LNCaP clone FGC (cell line): ENCODE results near the gene COL12A1.

Experiments used
- DNase-seq: peaks from one replicate; pipeline ENCODE4 v3.0.0-alpha.2; 2011; ENCODE audit warnings: low read depth
- H3K4me3 ChIP-seq: 2 replicates; pipeline ENCODE4 v1.5.1; 2011; ENCODE audit warnings: mild to moderate bottlenecking, low read depth, low read length, control low read depth
- TF ChIP-seq, protein P1 (sequence below): IDR thresholded peaks from 2 replicates; pipeline ENCODE4 v1.5.1; 2012; ENCODE audit warnings: mild to moderate bottlenecking; ENCODE audit not compliant: control insufficient read depth, insufficient read depth; ENCODE audit errors: extremely low read depth

The COL12A1 gene

DNA sequence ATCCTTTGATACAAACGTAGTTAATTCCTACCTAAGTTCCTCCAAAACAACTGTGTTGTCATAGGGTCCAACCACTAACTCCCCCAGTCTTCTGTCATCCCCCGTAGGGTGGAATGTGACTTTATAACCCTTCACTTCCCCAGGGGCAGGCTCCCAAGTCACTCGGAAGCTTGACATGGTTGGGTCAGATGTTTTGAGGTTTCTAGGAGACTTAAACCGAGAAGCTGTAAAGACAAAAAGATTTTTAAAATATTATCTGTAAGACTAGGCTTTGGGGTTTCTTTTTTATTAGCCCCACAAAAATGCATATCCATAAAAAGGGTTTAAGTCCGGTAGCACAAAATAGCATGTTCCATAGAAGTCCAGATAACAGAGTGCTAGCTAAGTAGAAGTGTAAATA, 50.2 kb downstream of the COL12A1 start:
- no peak overlapping the region for H3K4me3 ChIP-seq
- DNase-seq = no peak
- TF ChIP-seq, protein P1, sequence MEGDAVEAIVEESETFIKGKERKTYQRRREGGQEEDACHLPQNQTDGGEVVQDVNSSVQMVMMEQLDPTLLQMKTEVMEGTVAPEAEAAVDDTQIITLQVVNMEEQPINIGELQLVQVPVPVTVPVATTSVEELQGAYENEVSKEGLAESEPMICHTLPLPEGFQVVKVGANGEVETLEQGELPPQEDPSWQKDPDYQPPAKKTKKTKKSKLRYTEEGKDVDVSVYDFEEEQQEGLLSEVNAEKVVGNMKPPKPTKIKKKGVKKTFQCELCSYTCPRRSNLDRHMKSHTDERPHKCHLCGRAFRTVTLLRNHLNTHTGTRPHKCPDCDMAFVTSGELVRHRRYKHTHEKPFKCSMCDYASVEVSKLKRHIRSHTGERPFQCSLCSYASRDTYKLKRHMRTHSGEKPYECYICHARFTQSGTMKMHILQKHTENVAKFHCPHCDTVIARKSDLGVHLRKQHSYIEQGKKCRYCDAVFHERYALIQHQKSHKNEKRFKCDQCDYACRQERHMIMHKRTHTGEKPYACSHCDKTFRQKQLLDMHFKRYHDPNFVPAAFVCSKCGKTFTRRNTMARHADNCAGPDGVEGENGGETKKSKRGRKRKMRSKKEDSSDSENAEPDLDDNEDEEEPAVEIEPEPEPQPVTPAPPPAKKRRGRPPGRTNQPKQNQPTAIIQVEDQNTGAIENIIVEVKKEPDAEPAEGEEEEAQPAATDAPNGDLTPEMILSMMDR = no peak

DNA sequence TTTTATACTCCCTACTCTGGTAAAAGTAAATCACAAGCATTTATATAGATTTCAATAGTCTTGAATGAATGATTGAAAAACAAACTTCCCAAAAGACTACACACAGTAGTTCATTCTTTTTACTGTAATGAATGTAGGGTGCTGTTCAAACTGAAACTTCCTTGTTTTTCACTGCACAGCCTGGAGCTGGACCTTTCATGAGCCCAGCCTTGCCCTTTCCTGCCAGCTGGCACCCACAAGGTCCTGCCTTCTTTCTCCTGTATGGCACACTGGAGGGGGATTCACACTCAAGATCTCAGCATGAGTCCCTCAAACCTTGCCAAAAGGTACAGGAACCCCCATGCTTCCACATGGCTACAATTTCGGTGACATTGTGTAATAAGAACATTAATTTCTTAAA, 50.9 kb downstream of the COL12A1 start:
- H3K4me3 ChIP-seq = no peak overlapping the region
- DNase-seq = no peak
- TF ChIP-seq, protein P1 = no peak

DNA sequence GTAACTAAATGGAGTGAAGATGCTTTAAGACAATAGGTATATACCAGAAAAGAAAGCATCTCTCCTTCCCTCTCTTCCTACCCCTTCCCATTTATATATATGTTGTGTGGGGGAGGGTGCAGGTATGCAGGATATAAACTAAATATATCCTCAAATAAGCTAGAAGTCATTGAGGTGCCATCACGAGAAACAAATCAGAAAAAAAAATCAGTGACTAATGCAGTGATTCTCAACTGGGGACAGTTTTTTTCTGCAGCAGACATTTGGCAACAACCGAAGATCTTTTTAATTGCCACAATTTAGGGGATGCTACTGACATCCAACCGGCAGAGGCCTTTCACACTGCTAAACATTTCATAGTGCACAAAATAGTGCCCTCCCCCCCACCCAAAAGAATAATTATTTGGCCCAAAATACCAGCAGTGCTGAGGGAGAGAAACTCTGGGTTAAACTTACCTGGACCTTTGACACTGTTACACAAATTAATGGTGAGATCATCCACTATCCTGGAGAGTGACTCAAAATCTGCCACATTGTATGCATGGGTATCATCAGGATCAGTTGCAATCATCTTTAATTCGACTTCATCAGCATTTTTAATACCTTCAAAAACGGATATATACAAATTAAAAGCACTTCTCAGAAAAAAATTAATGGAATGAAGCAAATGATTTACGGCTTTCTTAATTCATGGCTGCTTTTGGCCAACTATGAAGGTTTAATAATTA, 55.0 kb downstream of the COL12A1 start:
- no peak for DNase-seq
- no peak overlapping the region for H3K4me3 ChIP-seq
- TF ChIP-seq, protein P1 = no peak

DNA sequence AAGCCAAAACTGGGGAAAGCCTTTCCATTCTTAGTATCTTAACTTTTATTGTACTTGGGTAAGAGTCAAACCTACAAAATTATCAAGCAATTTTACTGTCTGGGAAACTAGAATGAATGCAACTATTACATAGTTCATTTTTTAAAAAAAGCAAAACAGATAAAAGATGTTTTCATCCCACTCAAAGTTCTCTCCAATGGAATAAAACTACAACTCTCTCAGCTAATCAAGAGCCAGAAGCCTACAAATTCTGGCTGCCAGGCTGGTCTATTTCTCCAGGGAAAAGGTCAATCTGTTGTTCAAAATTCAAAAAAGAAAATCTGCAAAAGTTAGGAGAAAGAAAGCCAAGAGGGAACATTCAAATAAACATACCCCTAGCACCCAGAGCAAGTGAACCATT, 56.2 kb downstream of the COL12A1 start:
- no peak overlapping the region for H3K4me3 ChIP-seq
- TF ChIP-seq, protein P1 = no peak
- DNase-seq = no peak

DNA sequence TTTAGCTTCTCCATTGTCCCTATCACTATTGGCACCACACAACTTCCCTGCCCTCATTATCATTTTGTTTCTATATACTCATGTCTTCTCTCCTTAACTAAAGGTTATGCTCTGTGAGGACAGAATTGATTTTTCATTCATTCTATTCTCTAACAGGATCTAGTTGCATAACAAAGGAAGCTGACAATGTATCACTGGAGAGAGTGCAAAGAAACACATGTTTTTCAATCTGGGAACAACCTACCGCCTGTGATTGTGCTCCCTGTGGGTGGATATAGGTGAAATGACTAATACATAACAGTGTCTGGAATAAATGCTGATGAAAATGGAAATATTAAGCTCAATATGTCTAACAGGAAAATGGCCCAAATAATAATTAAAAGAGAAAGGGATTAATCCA, 56.6 kb downstream of the COL12A1 start:
- H3K4me3 ChIP-seq = no peak overlapping the region
- TF ChIP-seq, protein P1 = no peak
- no peak for DNase-seq

DNA sequence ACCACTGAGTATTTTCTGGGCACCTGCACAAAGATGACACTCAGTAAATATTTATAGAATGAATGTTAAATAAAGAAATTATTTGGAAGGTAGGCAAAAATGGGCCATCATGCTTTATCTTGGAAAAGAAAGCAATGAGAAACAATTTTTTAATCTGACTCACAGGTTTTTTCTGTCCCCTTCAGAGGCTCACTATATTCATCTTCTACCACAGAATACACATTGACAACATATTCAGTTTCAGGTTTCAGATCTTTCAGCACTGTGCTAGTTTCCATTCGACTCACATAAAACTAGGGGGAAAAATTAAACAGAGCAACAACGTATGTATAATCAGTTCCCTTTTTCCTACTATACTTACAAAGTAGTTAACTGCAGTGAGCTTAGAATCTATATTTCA, 58.3 kb downstream of the COL12A1 start:
- DNase-seq = no peak
- H3K4me3 ChIP-seq = no peak overlapping the region
- TF ChIP-seq, protein P1 = no peak

DNA sequence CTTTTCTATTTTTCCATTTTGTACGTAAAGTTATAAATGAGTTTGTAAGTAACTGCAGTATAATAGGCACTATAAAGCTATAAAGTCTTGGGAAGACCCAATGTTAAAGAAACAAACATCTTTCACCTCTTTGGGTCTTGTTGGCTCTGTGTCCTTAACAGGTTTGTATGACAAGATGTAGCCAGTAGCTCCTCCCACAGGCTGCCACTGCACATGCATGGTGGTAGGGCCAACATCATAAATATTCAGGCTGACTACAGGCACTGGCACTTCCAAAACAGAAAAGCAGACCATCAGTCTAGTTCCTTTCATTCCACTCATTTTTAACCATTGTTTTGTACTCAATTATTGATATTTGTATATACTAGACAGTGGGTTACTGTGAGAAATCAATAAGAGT, 59.9 kb downstream of the COL12A1 start:
- no peak overlapping the region for H3K4me3 ChIP-seq
- TF ChIP-seq, protein P1 = no peak
- DNase-seq = no peak
